ENCODE results near the gene CLSTN2.

CLSTN2 gene

GRCh38 chr3:140529096-140529495, 594.1 kb downstream of the CLSTN2 start:
- no peak for DNase-seq

GRCh38 chr3:140529558-140529957, 594.6 kb downstream of the CLSTN2 start:
- no peak for DNase-seq

GRCh38 chr3:140530131-140530530, 595.1 kb downstream of the CLSTN2 start:
- DNase-seq = no peak

- no peak for DNase-seq
Measured at GRCh38 chr3:140530603-140531002, 595.6 kb downstream of the CLSTN2 start.

- DNase-seq = no peak
Measured at GRCh38 chr3:140532793-140533330, 597.9 kb downstream of the CLSTN2 start.

- DNase-seq = no peak
Measured at GRCh38 chr3:140536926-140537726, 602.1 kb downstream of the CLSTN2 start.

GRCh38 chr3:140537727-140538082, 602.7 kb downstream of the CLSTN2 start:
- no peak for DNase-seq

- DNase-seq = no peak
Measured at GRCh38 chr3:140540262-140540661, 605.3 kb downstream of the CLSTN2 start.

GRCh38 chr3:140541975-140542653, 607.1 kb downstream of the CLSTN2 start:
- no peak for DNase-seq

- DNase-seq = no peak
Measured at GRCh38 chr3:140545197-140545596, 610.2 kb downstream of the CLSTN2 start.

- no peak for DNase-seq
Measured at GRCh38 chr3:140545756-140546155, 610.8 kb downstream of the CLSTN2 start.

GRCh38 chr3:140546649-140547048, 611.7 kb downstream of the CLSTN2 start:
- no peak for DNase-seq

GRCh38 chr3:140552403-140552802, 617.4 kb downstream of the CLSTN2 start:
- no peak for DNase-seq

- DNase-seq = no peak
Measured at GRCh38 chr3:140552898-140553297, 617.9 kb downstream of the CLSTN2 start.

GRCh38 chr3:140553591-140553990, 618.6 kb downstream of the CLSTN2 start:
- DNase-seq = no peak

GRCh38 chr3:140555666-140556065, 620.7 kb downstream of the CLSTN2 start:
- no peak for DNase-seq

- no peak for DNase-seq
Measured at GRCh38 chr3:140557476-140557875, 622.5 kb downstream of the CLSTN2 start.

GRCh38 chr3:140559546-140559945, 624.6 kb downstream of the CLSTN2 start:
- DNase-seq = no peak

- no peak for DNase-seq
Measured at GRCh38 chr3:140563206-140563760, 628.3 kb downstream of the CLSTN2 start.

- DNase-seq = no peak
Measured at GRCh38 chr3:140568131-140568530, 633.1 kb downstream of the CLSTN2 start.

- DNase-seq = no peak
Measured at GRCh38 chr3:140568842-140569520, 634.0 kb downstream of the CLSTN2 start.

GRCh38 chr3:140570602-140571001, 635.6 kb downstream of the CLSTN2 start:
- DNase-seq = no peak

GRCh38 chr3:140571836-140572235, 636.9 kb downstream of the CLSTN2 start:
- DNase-seq = no peak

Measured in AML-193 (cell line).